Ectodermal cell (in vitro differentiated cells): ENCODE data around the gene PTX4.

Experiments
- H3K27ac ChIP-seq: 2 replicates; pipeline ENCODE4 v1.7.0; 2013; ENCODE audit warnings: mild to moderate bottlenecking, low read depth, low read length; ENCODE audit not compliant: insufficient read depth, poor library complexity, severe bottlenecking
- H3K27me3 ChIP-seq: 2 replicates; pipeline ENCODE4 v1.7.0; 2013; ENCODE audit warnings: mild to moderate bottlenecking, low read length; ENCODE audit not compliant: insufficient read depth, control insufficient read depth, poor library complexity, severe bottlenecking
- H3K36me3 ChIP-seq: one replicate; pipeline ENCODE4 v1.7.0; 2013; ENCODE audit warnings: low read length; ENCODE audit not compliant: control insufficient read depth, insufficient read depth
- H3K4me1 ChIP-seq: one replicate; pipeline ENCODE4 v1.7.0; 2013; ENCODE audit warnings: low read length; ENCODE audit not compliant: control insufficient read depth, insufficient read depth
- H3K4me3 ChIP-seq: 2 replicates; pipeline ENCODE4 v1.7.0; 2013; ENCODE audit warnings: low read depth, low read length, control low read depth; ENCODE audit not compliant: insufficient read depth
- H3K9me3 ChIP-seq: 2 replicates; pipeline ENCODE4 v1.7.0; 2013; ENCODE audit warnings: mild to moderate bottlenecking, low read length, moderate library complexity; ENCODE audit not compliant: control insufficient read depth
- WGBS, 2 experiments: methylation state at CpG; one replicate each; pipeline ENCODE4 v1.1.7; 2013; ENCODE audit warnings: missing lambda C conversion rate in 2 of 2; 5-methylcytosine and 5-hydroxymethylcytosine counted together

The PTX4 gene

GRCh38 chr16:1531638-1531910, 42.8 kb upstream of the PTX4 start:
- Histone ChIP-seq H3K27me3 (no peaks in the 10 kb centered on the region), H3K36me3 (no peaks in the 10 kb centered on the region), H3K4me3 (no peak overlapping the region), H3K9me3 (no peaks in the 10 kb centered on the region), H3K4me1 (no peaks in the 10 kb centered on the region), H3K27ac (no peak overlapping the region)
- 96% methylated on average over 14 of the region's 14 CpGs for WGBS, 2 experiments

GRCh38 chr16:1530883-1531637, 42.3 kb upstream of the PTX4 start:
- Histone ChIP-seq H3K27me3 (no peaks in the 10 kb centered on the region), H3K4me1 (no peaks in the 10 kb centered on the region), H3K36me3 (no peaks in the 10 kb centered on the region), H3K9me3 (no peaks in the 10 kb centered on the region), H3K27ac (no peak overlapping the region), H3K4me3 (no peak overlapping the region)
- whole genome bisulfite sequencing, 2 experiments = 94 to 96% methylated on average over 35 of the region's 35 CpGs

GRCh38 chr16:1530349-1530882, 41.7 kb upstream of the PTX4 start:
- Histone ChIP-seq H3K27me3 (no peaks in the 10 kb centered on the region), H3K9me3 (no peaks in the 10 kb centered on the region), H3K36me3 (no peaks in the 10 kb centered on the region), H3K4me3 (no peak overlapping the region), H3K27ac (no peak overlapping the region), H3K4me1 (no peaks in the 10 kb centered on the region)
- 94% methylated on average over 27 of the region's 27 CpGs for WGBS, 2 experiments

DNA sequence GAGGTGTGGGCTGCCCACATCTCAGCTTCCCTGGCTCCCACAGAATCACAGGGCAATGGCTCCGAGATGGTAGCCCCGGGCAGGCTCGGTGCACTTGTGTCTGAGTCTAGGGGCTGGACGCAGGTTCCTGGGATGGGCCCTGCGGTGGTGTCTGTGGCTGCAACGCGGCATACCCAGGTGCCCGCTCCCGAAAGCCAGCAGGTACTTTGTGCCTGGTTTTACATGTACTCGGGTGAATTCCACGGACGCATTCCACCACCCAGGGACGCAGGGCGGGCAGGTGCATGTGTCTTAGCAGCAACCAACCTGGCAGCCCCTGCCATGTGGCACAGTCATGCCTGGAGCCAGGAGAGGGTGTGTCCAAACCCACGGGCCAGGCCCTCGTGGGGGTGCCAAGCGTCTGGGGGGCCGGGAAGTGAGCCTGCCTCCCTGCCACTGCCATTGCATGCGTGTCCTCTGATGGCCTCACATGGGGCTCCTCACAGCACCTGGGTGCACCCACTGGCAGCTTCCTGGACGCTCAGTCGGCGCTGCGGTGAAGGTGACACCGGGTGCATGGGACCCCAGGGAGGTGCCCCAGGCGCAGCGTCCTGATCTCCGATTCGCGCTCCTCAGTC, 40.3 kb upstream of the PTX4 start:
- Histone ChIP-seq H3K36me3 (peaks cover under 1% of the 10 kb centered on the region), H3K27me3 (no peaks in the 10 kb centered on the region), H3K9me3 (no peaks in the 10 kb centered on the region), H3K4me3 (no peak overlapping the region), H3K27ac (no peak overlapping the region), H3K4me1 (no peaks in the 10 kb centered on the region)
- WGBS, 2 experiments = 95 to 96% methylated on average over 29 of the region's 29 CpGs

DNA sequence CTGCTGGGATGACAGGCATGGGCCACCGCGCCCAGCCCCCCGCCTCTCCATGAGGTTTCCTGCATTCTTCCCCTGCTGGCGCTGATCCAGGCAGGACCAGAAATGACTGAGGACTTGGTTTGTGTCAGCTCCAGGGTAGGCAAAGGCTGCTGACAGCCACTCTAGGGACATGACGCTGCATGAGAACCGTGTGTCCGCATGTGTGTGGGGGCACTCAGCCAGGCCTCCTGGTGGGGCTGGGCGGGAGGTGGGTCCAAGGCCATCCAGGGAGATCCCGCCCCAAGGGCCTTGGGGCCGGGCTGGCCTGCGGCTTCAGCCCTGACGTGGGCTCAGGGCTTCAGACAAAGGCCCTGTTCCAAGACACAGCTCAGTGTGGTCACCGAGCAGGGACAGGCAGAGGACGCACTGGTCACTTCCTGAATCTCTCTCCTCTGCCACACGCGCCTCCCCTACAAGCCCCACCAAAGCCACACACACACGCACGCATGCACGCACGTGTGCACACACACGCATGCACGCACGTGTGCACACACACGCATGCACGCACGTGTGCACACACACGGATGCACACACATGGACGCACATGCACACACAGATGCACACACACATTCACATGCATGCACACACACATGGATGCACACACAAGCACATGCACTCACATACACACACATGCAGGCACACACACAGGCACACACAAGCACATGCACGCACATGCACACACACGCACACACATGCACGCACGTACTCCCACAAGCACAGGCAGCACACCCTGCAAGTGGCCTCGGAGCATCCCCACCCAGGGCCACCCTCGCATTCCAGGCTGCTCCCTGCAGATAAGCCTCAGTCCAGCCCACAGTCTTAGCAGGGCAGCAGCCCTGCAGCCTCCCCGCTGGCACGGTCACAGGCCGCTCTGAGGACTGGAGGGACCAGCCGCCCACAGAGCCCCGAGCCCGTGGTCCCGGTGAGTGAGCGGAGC, 39.4 kb upstream of the PTX4 start:
- no peaks in the 10 kb centered on the region for H3K9me3 ChIP-seq
- WGBS, 2 experiments = 92 to 94% methylated on average over 42 of the region's 42 CpGs
- peaks cover 9% of the 10 kb centered on the region for H3K36me3 ChIP-seq
- no peaks in the 10 kb centered on the region for H3K27me3 ChIP-seq
- no peak overlapping the region for H3K4me3 ChIP-seq
- H3K4me1 ChIP-seq = no peaks in the 10 kb centered on the region
- H3K27ac ChIP-seq = no peak overlapping the region

DNA sequence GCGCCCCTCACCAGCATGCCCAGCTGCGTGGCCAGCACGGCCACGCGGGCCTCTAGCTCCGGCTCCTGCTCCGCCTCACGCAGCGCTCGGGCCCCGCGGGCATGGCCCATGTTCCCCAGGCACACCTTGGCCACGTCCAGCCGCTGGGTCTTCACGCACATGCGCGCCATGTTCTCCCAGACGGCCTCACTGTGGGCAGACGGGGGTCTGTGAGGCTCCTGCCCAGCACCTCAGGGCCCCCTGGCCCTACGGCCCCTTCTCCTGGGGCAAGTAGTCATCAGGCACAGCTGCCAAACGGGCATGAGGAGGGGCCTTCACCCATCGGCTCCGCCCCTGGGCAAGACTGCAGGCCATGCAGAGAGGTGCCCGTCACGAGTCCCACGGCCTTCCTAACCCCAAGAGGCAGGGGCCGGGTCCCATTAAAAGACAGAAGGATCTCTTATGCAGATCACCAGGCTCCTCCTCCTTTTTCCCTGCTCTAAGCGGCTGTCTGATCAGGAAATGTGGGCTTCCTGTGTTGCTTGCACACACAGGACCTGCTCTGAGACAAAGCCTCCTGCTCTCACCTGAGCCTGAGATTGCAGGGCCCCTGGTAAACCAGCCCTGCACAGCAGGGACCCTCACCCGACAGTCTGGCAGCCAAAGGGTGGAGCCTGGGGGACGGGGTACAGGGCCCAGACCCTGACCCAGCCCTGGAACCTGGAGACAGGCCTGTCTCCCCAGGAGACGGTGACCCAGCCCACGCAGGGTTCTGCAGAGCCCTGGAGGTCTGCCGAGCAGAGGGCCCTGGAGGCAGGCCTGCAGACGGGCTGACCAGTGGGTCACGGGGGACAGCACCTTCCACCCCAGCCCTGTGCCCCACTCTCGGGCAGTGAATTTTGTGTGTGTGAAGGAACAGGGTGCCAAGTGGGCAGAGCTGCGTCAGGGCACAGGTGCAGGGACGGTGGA, 38.1 kb upstream of the PTX4 start:
- H3K36me3 ChIP-seq = peaks cover 10% of the 10 kb centered on the region
- 91 to 92% methylated on average over 38 of the region's 38 CpGs for WGBS, 2 experiments
- no peaks in the 10 kb centered on the region for H3K27me3 ChIP-seq

GRCh38 chr16:1525871-1526607, 37.3 kb upstream of the PTX4 start:
- 95 to 96% methylated on average over 44 of the region's 44 CpGs for WGBS, 2 experiments

More for the DNA sequence above, 38.1 kb upstream of the PTX4 start:
- no peak overlapping the region for H3K27ac ChIP-seq
- no peak overlapping the region for H3K4me3 ChIP-seq
- no peaks in the 10 kb centered on the region for H3K4me1 ChIP-seq
- H3K9me3 ChIP-seq = no peaks in the 10 kb centered on the region

DNA sequence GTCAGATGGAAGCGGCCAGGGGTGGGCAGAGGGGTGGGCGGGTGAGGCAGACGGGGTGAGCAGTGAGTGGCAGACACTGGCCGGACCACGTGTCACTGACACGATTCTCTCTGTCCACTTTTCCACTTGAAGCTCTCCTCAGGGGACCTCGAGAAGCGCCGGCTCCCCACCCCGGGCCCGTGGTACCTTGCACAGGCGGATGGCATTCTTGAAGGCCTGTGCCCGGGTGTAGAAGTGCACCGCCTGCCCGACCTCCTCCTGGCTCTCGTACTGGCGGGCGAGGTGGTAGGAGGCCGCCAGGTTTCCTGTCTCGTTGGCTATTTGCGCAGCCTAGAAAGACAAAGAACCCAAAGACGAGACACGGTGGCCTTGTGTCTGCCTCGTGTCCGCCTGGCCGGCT, 35.6 kb upstream of the PTX4 start:
- 95 to 97% methylated on average over 26 of the region's 26 CpGs for WGBS, 2 experiments

More at GRCh38 chr16:1525871-1526607, 37.3 kb upstream of the PTX4 start:
- Histone ChIP-seq H3K27me3 (no peaks in the 10 kb centered on the region), H3K4me1 (no peaks in the 10 kb centered on the region), H3K27ac (no peak overlapping the region), H3K9me3 (no peaks in the 10 kb centered on the region), H3K36me3 (peaks cover 10% of the 10 kb centered on the region), H3K4me3 (no peak overlapping the region)

More for the DNA sequence above, 35.6 kb upstream of the PTX4 start:
- Histone ChIP-seq H3K4me1 (no peaks in the 10 kb centered on the region), H3K4me3 (no peak overlapping the region), H3K27me3 (no peaks in the 10 kb centered on the region), H3K9me3 (no peaks in the 10 kb centered on the region), H3K27ac (no peak overlapping the region), H3K36me3 (peaks cover 10% of the 10 kb centered on the region)
